PC-3 (cell line): ENCODE measurements around the gene PARP6.

Experiments
- CTCF ChIP-seq: fragments of 300-600 bp; sonication (generic); conservative IDR thresholded peaks from 2 replicates; pipeline ENCODE4 v1.5.1; 2017; ENCODE audit warnings: antibody characterized with exemption, low read depth, mild to moderate bottlenecking, low read length
- EZH2 ChIP-seq: fragments of 300-600 bp; sonication (generic); IDR thresholded peaks from one replicate; pipeline ENCODE4 v1.6.1; 2017; ENCODE audit warnings: antibody characterized with exemption, mild to moderate bottlenecking, low read length; ENCODE audit not compliant: unreplicated experiment

GRCh38 chr15:72207558-72208085, 64.7 kb downstream of the PARP6 start:
- no peak for TF ChIP-seq CTCF
- TF ChIP-seq EZH2, result no peak
